OCI-LY7 (cell line): ENCODE data around the gene LRRC3C. TPM values are rescaled to one million over a fixed set of nuclear protein-coding genes. Genes with fewer than 3 reads are reported as not detected.
A peak's percentile ranks its signal among the peaks of the same experiment; 100 is the strongest.
"Not testable (repeated sequence)": the region's sequence is repeated elsewhere in the genome, so short reads cannot be mapped to it uniquely, and the experiment has no call there.

Experiments
- Bru-seq: library from RNA; stranded (reverse); fragments of 400-500 nt; gene quantifications from one replicate; lab custom pipeline; 2021; lab: Mats Ljungman, UMichigan
- BruChase-seq, 2 experiments: library from RNA; stranded (reverse); fragments of 400-500 nt; gene quantifications; one replicate each; lab custom pipeline; 2021; lab: Mats Ljungman, UMichigan
- BruUV-seq: library from RNA; stranded (reverse); fragments of 400-500 nt; replicated peaks from 2 replicates; lab custom pipeline; 2021; lab: Mats Ljungman, UMichigan
- CTCF ChIA-PET: fragments of 300-600 bp; sonication (Branson Sonifier 250); formaldehyde crosslinking; loops from one replicate; lab custom pipeline; 2022; ENCODE audit warnings: antibody characterized with exemption; ENCODE audit not compliant: unreplicated experiment; lab: Charles Lee
- POLR2A ChIA-PET: fragments of 300-600 bp; sonication (Branson Sonifier 250); formaldehyde crosslinking; loops from one replicate; lab custom pipeline; 2022; ENCODE audit warnings: antibody characterized with exemption; lab: Charles Lee
- DNase-seq: peaks from one replicate; pipeline ENCODE4 v3.0.0-alpha.2; 2015; ENCODE audit warnings: low spot score
- H2AFZ ChIP-seq: fragments of 200-600 bp; sonication (generic), shearing (Covaris generic); 2 replicates; pipeline ENCODE4 v1.6.1; 2014; ENCODE audit warnings: mild to moderate bottlenecking, antibody characterized with exemption, low read length, moderate library complexity
- H3K27ac ChIP-seq: fragments of 200-600 bp; sonication (generic); 2 replicates; pipeline ENCODE4 v1.5.1; 2014; ENCODE audit warnings: mixed run types, low read depth, mild to moderate bottlenecking, moderate library complexity, low read length, inconsistent platforms; ENCODE audit not compliant: poor library complexity, severe bottlenecking
- H3K36me3 ChIP-seq: fragments of 200-600 bp; sonication (generic); 2 replicates; pipeline ENCODE4 v1.6.1; 2014; ENCODE audit warnings: mild to moderate bottlenecking, antibody characterized with exemption, low read length, moderate library complexity, mixed read lengths; ENCODE audit not compliant: insufficient read depth
- H3K4me1 ChIP-seq: fragments of 200-600 bp; sonication (generic); 2 replicates; pipeline ENCODE4 v1.5.1; 2014; ENCODE audit warnings: mild to moderate bottlenecking, low read length; ENCODE audit not compliant: insufficient read depth, poor library complexity, severe bottlenecking
- H3K4me2 ChIP-seq: fragments of 200-600 bp; sonication (generic); 2 replicates; pipeline ENCODE4 v1.6.1; 2014; ENCODE audit warnings: mild to moderate bottlenecking, low read length
- H3K4me3 ChIP-seq: fragments of 200-600 bp; sonication (generic); 2 replicates; pipeline ENCODE4 v1.5.1; 2014; ENCODE audit warnings: mild to moderate bottlenecking, low read depth, low read length; ENCODE audit not compliant: poor library complexity, severe bottlenecking
- H3K79me2 ChIP-seq: fragments of 200-600 bp; sonication (generic); 2 replicates; pipeline ENCODE4 v1.6.1; 2016; ENCODE audit warnings: low read depth, mild to moderate bottlenecking, low read length, moderate library complexity, mixed read lengths; ENCODE audit not compliant: insufficient read depth
- H3K9me2 ChIP-seq: fragments of 200-600 bp; sonication (generic); 2 replicates; pipeline ENCODE4 v1.6.1; 2016; ENCODE audit warnings: mild to moderate bottlenecking, low read length, mixed read lengths; ENCODE audit not compliant: insufficient read depth
- H3K9me3 ChIP-seq: fragments of 200-600 bp; sonication (generic); 2 replicates; pipeline ENCODE4 v1.6.1; 2014; ENCODE audit warnings: mild to moderate bottlenecking, mixed run types, low read length, mixed read lengths
- H4K20me1 ChIP-seq: fragments of 200-600 bp; sonication (generic); 2 replicates; pipeline ENCODE4 v1.6.1; 2014; ENCODE audit warnings: mild to moderate bottlenecking, antibody characterized with exemption, low read length, moderate library complexity, mixed read lengths; ENCODE audit not compliant: insufficient read depth
- EZH2phosphoT487 ChIP-seq: fragments of 200-600 bp; sonication (generic); IDR thresholded peaks from 2 replicates; pipeline ENCODE4 v1.6.1; 2018; ENCODE audit warnings: low read depth, borderline replicate concordance, mild to moderate bottlenecking, mixed run types, antibody characterized with exemption, low read length, moderate library complexity, mixed read lengths
- intact Hi-C: fragments of 100-400 bp; cut with micrococcal nuclease; formaldehyde crosslinking; loops from one replicate; pipeline ENCODE4 v1.10.0; 2022; ENCODE audit not compliant: unreplicated experiment
- long read RNA-seq: library from polyadenylated mRNA; stranded (forward); transcript quantifications from one replicate; pipeline ENCODE4 v2.0.0, GENCODE V29; 2022
- total RNA-seq, 2 experiments: library from RNA; depleted of rRNA in 1 of 2; stranded (reverse); fragments of >200 nt in 1 of 2; shearing (Covaris generic) in 1 of 2; gene quantifications; 2 replicates each; pipeline ENCODE4 v1.2.3, GENCODE V29; 2014 to 2022
- TF ChIP-seq, protein P1 (sequence below): fragments of 200-600 bp; sonication (generic); conservative IDR thresholded peaks from 2 replicates; pipeline ENCODE4 v1.5.1; 2014; ENCODE audit warnings: mild to moderate bottlenecking, antibody characterized with exemption, low read length, moderate library complexity, mixed read lengths

LRRC3C gene, protein sequence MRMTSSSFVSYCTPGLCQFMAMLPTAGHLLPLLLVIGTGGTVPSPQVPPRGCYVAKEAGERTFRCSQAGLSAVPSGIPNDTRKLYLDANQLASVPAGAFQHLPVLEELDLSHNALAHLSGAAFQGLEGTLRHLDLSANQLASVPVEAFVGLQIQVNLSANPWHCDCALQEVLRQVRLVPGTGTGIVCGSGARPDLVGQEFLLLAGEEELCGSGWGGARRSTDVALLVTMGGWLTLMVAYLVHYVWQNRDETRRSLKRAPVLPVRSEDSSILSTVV
- not detected in 2 replicates for total RNA-seq (2014; rRNA removed; shearing (Covaris generic))
- not detected in 2 replicates for total RNA-seq (2022)
- not detected for Bru-seq, nascent RNA
- BruChase-seq, experiment 1, labeled RNA remaining after a 6-hour chase, result percentile 20 among the genes with signal in this experiment
- BruChase-seq, experiment 2, labeled RNA remaining after a 2-hour chase, result percentile 20 among the genes with signal in this experiment
- long read RNA-seq, result 0 reads

DNA sequence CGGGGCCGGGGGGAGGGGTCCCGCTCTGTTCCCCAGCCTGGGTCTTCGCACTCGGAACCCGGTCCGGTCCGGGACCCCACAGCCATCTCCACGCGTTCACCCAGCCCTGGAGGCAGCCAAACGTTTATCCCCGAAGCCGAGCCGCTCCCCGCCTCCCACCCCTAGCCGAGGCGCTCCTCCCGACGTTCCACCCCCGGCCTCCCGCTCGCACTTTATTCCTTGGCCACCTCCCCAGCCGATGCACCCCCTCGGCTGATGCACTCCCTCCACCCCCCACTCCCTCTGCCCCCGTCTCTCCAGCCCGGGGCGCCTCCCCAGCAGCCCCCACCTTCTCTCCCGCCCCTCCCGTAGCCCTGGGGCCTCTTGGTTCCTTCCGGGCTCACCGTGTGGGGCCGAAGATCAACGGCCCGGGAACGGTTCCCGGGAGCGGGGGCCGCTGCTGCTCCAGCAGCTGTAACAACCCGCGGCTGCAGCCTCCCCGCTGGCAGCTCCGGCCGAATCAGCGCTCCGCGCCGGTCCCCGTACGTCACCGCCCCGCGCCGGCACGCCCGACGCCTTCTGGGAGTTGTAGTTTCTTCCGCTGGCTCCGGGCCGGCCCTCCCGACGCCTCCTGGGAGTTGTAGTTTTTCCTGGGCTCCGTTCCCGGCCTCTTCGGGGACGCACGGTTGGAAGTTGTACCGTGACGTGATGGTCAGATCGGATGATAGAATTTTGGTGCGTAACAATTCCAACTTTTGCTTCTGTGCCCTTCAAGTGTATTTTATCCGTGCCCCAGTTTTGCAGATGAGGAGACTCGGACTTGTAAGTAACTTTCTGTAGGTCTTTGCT lies at the start of gene LRRC3C, which contains the start of gene ORMDL3:
TSS of gene LRRC3C (plus strand) at position 632 of the 828 bp plus-strand sequence. CDS start 13,792 bp downstream, outside the sequence.
TSS of gene ORMDL3 (minus strand) at position 501 of the 828 bp plus-strand sequence. CDS start 3,398 bp downstream, outside the sequence.
- Histone ChIP-seq H3K27ac (peak within 1 kb of the TSS; percentile 65), H3K79me2 (peaks cover 35% of the 10 kb centered on the region), H3K4me1 (peaks cover 40% of the 10 kb centered on the region), H4K20me1 (no peaks in the 10 kb centered on the region), H3K36me3 (peaks cover 20% of the 10 kb centered on the region), H3K4me3 (peak within 1 kb of the TSS; percentile 91), H3K4me2 (peak within 1 kb of the TSS; percentile 97), H3K9me2 (no peaks in the 10 kb centered on the region), H3K9me3 (no peaks in the 10 kb centered on the region), H2AFZ (peak within 1 kb of the TSS; percentile 93)
- ChIA-PET CTCF (interaction anchor here (0.5 kb wide), 1 partner anchor 27 kb away, joined by 3 read pairs; no protein-coding TSS in a partner anchor), POLR2A (interaction anchor here (0.6 to 1.0 kb wide), 3 partner anchors 10 to 52 kb away, joined by 3 to 5 read pairs (median 3); no protein-coding TSS in a partner anchor)
- TF ChIP-seq, protein P1, sequence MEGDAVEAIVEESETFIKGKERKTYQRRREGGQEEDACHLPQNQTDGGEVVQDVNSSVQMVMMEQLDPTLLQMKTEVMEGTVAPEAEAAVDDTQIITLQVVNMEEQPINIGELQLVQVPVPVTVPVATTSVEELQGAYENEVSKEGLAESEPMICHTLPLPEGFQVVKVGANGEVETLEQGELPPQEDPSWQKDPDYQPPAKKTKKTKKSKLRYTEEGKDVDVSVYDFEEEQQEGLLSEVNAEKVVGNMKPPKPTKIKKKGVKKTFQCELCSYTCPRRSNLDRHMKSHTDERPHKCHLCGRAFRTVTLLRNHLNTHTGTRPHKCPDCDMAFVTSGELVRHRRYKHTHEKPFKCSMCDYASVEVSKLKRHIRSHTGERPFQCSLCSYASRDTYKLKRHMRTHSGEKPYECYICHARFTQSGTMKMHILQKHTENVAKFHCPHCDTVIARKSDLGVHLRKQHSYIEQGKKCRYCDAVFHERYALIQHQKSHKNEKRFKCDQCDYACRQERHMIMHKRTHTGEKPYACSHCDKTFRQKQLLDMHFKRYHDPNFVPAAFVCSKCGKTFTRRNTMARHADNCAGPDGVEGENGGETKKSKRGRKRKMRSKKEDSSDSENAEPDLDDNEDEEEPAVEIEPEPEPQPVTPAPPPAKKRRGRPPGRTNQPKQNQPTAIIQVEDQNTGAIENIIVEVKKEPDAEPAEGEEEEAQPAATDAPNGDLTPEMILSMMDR, result no peak
- TF ChIP-seq EZH2phosphoT487, result no peak
- no TSS peak for BruUV-seq
- intact Hi-C loops, result loop anchor here (1.0 to 5.0 kb wide), 5 partner anchors 25 to 173 kb away; partner anchors contain the start of genes IKZF3 and PSMD3
- peak; percentile 93 for DNase-seq

DNA sequence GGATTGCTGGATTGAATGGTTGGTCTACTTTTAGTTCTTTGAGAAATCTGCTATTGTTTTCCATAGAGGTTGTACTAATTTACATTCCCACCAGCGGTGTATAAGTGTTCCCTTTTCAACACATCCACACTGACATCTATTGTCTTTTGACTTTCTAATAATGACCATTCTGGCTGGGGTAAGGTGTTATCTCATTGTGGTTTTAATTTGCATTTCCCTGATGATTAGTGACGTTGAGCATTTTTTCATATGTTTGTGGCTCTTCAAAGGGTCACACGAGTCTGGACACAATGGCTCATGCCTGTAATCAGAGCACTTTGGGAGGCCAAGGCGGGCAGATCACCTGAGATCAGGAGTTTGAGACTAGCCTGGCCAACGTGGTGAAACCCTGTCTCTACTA lies 41.4 kb upstream of the LRRC3C start:
- intact Hi-C loops, H4K20me1 ChIP-seq, H3K79me2 ChIP-seq, H3K4me2 ChIP-seq, H3K9me2 ChIP-seq, BruUV-seq, H3K27ac ChIP-seq, H3K36me3 ChIP-seq, POLR2A ChIA-PET, H3K4me1 ChIP-seq, H3K4me3 ChIP-seq, H3K9me3 ChIP-seq, DNase-seq, H2AFZ ChIP-seq, CTCF ChIA-PET: not testable (repeated sequence)

DNA sequence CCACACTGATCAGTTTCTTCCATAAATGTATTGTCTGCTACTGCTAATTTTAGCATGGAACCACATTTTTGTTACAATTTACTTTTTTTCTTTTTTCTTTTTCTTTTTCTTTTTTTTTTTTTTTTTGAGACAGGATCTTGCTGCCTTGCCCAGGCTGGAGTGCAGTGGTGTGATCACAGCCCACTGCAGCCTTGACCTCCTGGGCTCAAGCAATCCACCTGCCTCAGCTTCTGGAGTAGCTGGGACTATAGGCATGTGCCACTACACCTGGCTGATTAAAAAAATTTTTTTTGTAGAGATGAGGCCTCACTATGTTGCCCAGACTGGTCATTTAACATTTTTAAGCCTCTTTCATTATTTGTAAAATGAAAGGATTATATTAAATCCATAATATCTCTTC lies 40.5 kb upstream of the LRRC3C start:
- Histone ChIP-seq H3K4me3 (no peak overlapping the region), H3K4me1 (no peaks in the 10 kb centered on the region), H3K4me2 (no peak overlapping the region), H2AFZ (no peak overlapping the region), H3K9me2 (no peaks in the 10 kb centered on the region), H3K9me3 (no peaks in the 10 kb centered on the region), H3K27ac (no peak overlapping the region), H4K20me1 (no peaks in the 10 kb centered on the region), H3K36me3 (no peaks in the 10 kb centered on the region), H3K79me2 (no peaks in the 10 kb centered on the region)
- no peak for TF ChIP-seq EZH2phosphoT487
- TF ChIP-seq, protein P1, result no peak
- intact Hi-C loops, result no loop called here
- POLR2A ChIA-PET, result no interaction called here
- DNase-seq, result no peak
- CTCF ChIA-PET, result interaction anchor here (0.6 kb wide), 1 partner anchor 177 kb away, joined by 4 read pairs; no protein-coding TSS in a partner anchor
- no TSS peak for BruUV-seq
